Measurements from ENCODE around the gene EED. TPM values are rescaled to one million over a fixed set of nuclear protein-coding genes. Genes with fewer than 3 reads are reported as not detected.

EED gene
- total RNA-seq, 1 experiment from 2014 or later = 27.3 TPM

GRCh38 chr11:86245369-86246292, 1.1 kb downstream of the EED start (continued):
- TF ChIP-seq CREM (CRISPR knock-in tag; IDR thresholded peaks at IDR 0.05) (no peak), USF2 (CRISPR knock-in tag; IDR thresholded peaks at IDR 0.05) (no peak), ZNF512 (CRISPR knock-in tag; IDR thresholded peaks at IDR 0.05; ENCODE audit: borderline replicate concordance) (no peak), CBFB (CRISPR knock-in tag; IDR thresholded peaks at IDR 0.05; ENCODE audit: low read depth) (no peak), SMAD3 (CRISPR knock-in tag; IDR thresholded peaks at IDR 0.05; ENCODE audit: borderline replicate concordance) (no peak), NR1H2 (CRISPR knock-in tag; IDR thresholded peaks at IDR 0.05) (no peak), CTCF (IDR thresholded peaks at IDR 0.05) (no peak)

- POLR2A ChIA-PET = interaction anchor here (0.8 to 1.1 kb wide), 2 partner anchors 177 to 391 kb away, joined by 3 read pairs; partner anchors contain the start of genes CCDC83 and PICALM
- no peaks in the 10 kb centered on the region for H3K27me3 Mint-ChIP-seq (ENCODE audit: low read depth)
- H3K4me3 Mint-ChIP-seq = no peak overlapping the region
- CTCF ChIA-PET = interaction anchor here (0.7 to 1.7 kb wide), 2 partner anchors 53 to 204 kb away, joined by 3 to 4 read pairs; no protein-coding TSS in a partner anchor
- H3K4me1 Mint-ChIP-seq = peaks cover 45% of the 10 kb centered on the region
- TF ChIP-seq ZBTB21 (CRISPR knock-in tag; IDR thresholded peaks at IDR 0.05; ENCODE audit: borderline replicate concordance) (no peak), ZBTB43 (CRISPR knock-in tag; IDR thresholded peaks at IDR 0.05) (no peak), ATF1 (CRISPR knock-in tag; IDR thresholded peaks at IDR 0.05) (no peak), MYBL2 (CRISPR knock-in tag; IDR thresholded peaks at IDR 0.05) (no peak), TEAD4 (CRISPR knock-in tag; IDR thresholded peaks at IDR 0.05) (no peak), ZNF671 (CRISPR knock-in tag; IDR thresholded peaks at IDR 0.05) (no peak), KAT7 (CRISPR knock-in tag; IDR thresholded peaks at IDR 0.05; ENCODE audit: borderline replicate concordance) (no peak), CBFB (CRISPR knock-in tag; IDR thresholded peaks at IDR 0.05; ENCODE audit: low read depth) (no peak), CREB1 (CRISPR knock-in tag; IDR thresholded peaks at IDR 0.05) (no peak), E2F5 (CRISPR knock-in tag; IDR thresholded peaks at IDR 0.05) (no peak), ZNF281 (CRISPR knock-in tag; IDR thresholded peaks at IDR 0.05) (no peak)
- no peak for DNase-seq (ENCODE audit: low spot score)
- H3K27ac Mint-ChIP-seq = no peak overlapping the region
- ATAC-seq = no peak
- H3K9me3 Mint-ChIP-seq = no peaks in the 10 kb centered on the region
- no peaks in the 10 kb centered on the region for H3K36me3 Mint-ChIP-seq
These were observed 1.7 kb downstream of the EED start for GRCh38 chr11:86246293-86246675.
